Nephron progenitor cell (in vitro differentiated cells): Measurements from ENCODE around the gene RITA1.

ENCODE experiments used
- DNase-seq: peaks from one replicate; pipeline ENCODE4 v3.0.0; 2021
- H3K27ac Mint-ChIP-seq: 2 replicates; pipeline ENCODE4 v1.8.0; 2021; ENCODE audit warnings: mild to moderate bottlenecking, moderate library complexity, mixed read lengths
- H3K27me3 Mint-ChIP-seq: 2 replicates; pipeline ENCODE4 v1.8.0; 2021; ENCODE audit warnings: mild to moderate bottlenecking, low read depth, mixed read lengths; ENCODE audit not compliant: poor library complexity
- H3K36me3 Mint-ChIP-seq: 2 replicates; pipeline ENCODE4 v1.8.0; 2021; ENCODE audit warnings: low read depth, mixed read lengths
- H3K4me1 Mint-ChIP-seq: 2 replicates; pipeline ENCODE4 v1.8.0; 2021; ENCODE audit warnings: mixed read lengths
- H3K4me3 Mint-ChIP-seq: 2 replicates; pipeline ENCODE4 v1.8.0; 2021; ENCODE audit warnings: mild to moderate bottlenecking, moderate library complexity, mixed read lengths
- H3K9me3 Mint-ChIP-seq: 2 replicates; pipeline ENCODE4 v1.8.0; 2021; ENCODE audit warnings: mild to moderate bottlenecking, moderate library complexity, mixed read lengths
- CTCF ChIP-seq: fragments of 200-600 bp; sonication (generic); IDR thresholded peaks from 2 replicates; pipeline ENCODE4 v1.5.0; 2021; ENCODE audit warnings: antibody characterized with exemption

Gene RITA1

GRCh38 chr12:113240395-113240794 lies 54.9 kb downstream of the RITA1 start:
- Mint-ChIP-seq H3K4me3 (no peak overlapping the region), H3K9me3 (no peaks in the 10 kb centered on the region), H3K4me1 (peaks cover 57% of the 10 kb centered on the region), H3K27ac (no peak overlapping the region), H3K36me3 (peaks cover 9% of the 10 kb centered on the region), H3K27me3 (peaks cover 15% of the 10 kb centered on the region)
- DNase-seq, result no peak
- no peak for TF ChIP-seq CTCF

DNA sequence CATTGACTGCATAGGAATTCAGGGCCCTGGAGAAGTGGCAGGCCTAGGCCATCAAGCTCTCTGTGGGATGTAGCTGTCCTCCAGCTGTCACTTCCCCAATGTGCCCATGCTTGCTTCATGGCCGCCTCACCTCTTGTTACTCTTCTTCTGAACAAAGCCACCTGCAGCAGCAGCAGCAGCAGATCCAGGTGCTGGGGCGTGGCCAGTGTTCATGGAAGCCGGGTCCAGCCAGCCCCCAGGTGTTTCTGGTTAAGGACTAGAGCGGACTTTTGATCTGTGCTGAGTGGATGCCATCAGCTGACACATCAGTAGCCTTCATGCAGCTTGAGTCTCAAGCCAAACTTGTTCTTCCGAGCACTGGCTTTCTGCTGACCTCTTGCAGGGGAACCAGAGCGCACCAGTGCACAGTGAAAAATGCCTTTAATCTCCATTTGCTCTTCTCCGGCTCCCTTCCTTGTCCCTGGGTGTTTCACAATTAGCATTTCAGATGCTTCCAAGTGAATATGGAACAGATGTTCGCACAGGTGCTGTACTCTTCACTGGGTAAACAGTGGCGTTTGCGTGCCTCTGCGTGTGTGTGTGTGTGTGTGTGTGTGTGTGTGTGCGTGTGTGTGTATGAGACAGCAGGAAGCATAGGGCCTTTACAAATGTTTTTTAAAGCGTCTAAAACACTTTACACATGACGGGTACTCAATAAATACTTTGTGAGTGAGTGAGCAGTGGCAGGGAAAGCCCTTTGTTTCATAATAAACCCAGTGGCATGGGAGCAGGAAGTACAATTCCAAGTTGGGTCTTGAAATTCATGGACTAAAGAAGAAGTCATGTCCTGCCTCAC lies 55.9 kb downstream of the RITA1 start:
- Mint-ChIP-seq H3K27ac (peak overlapping the region; percentile 6), H3K27me3 (peaks cover 11% of the 10 kb centered on the region), H3K4me3 (no peak overlapping the region), H3K9me3 (no peaks in the 10 kb centered on the region), H3K4me1 (peaks cover 63% of the 10 kb centered on the region), H3K36me3 (peaks cover 5% of the 10 kb centered on the region)
- DNase-seq, result no peak
- no peak for TF ChIP-seq CTCF
